ENCODE results near the gene BMP6.
"Not testable (repeated sequence)": the region's sequence is repeated elsewhere in the genome, so short reads cannot be mapped to it uniquely, and the experiment has no call there.

The BMP6 gene

GRCh38 chr6:7886132-7886531, 160.2 kb downstream of the BMP6 start:
- DNase-seq (ENCODE audit: low read depth) = no peak

DNA sequence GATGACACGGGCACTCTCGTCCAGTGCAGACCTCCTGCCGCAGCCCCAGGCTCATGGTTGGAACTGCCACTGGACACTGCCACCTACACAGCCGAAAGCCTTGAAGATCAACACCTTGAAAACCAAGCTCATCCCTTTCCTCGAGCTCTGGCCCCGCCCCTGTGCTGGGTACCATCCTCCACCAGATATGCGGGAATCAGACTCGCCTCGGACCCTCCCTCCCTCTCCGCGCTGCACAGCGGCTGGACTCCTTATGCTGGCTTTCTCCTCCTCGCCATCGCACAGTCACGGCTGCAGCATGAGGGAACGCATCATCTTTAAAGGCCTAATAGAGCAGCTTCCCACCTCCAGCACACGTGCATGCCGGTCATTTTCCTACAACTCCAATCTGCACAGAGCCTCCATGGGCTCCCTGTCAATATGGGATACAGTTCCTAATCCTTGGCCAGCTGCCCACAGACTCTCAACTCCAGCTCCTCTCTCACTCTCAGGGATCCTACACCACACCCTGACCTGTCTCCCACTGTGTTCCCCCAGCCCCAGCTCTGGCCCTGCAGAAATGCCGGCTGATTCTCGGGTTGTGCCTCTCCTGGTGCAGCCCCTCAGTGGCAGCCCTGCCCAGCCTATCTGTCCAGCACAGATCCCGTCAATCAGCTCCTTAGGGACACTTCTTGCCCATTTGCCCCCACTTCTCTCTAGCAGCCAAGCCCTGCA, 161.5 kb downstream of the BMP6 start:
- no peak for DNase-seq (ENCODE audit: low read depth)

DNA sequence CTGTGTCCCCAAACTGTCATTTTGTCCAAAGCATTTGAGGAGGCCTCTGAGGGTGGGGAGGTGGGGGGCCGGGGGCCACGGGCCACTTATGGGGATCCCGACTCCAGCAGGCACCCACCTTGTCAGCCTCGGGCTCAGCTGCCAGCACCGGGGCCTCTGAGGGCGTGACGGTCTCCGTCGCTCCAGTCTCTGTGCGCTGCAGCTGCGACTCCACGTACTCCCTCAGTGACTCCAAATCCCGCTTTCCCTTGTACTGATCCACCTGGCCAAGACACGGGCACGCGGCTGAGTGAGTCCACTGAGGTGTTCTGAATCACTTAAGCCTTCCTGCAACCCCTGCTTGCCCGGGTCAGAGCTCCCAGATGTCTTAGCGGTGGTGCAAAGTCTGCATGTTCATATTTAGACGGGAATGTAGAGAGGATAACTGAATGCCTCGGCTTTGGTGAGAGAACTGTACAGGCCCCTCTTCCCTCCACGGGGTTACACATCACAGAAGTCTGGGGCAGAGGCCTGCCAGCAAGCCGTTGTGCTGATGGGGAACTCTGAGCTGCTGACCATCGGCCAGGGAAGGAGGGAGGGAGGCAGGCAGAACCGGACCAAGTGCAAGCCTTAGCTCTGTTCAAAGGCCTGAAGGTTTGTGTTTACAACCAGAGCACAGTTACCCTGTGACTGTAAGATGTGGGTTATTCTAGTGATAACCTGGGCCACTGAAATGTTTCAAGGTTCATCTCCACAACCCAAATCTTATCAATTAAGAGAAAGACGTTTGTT, 162.9 kb downstream of the BMP6 start:
- no peak for DNase-seq (ENCODE audit: low read depth)

- no peak for DNase-seq (ENCODE audit: low read depth)
Observed at GRCh38 chr6:7891078-7891872, 165.4 kb downstream of the BMP6 start.

GRCh38 chr6:7892367-7892766, 166.5 kb downstream of the BMP6 start:
- not testable (repeated sequence) for DNase-seq (ENCODE audit: low read depth)

- no peak for DNase-seq (ENCODE audit: low read depth)
Observed at GRCh38 chr6:7893342-7893741, 167.4 kb downstream of the BMP6 start.

- DNase-seq (ENCODE audit: low read depth) = no peak
Observed at GRCh38 chr6:7894262-7895124, 168.6 kb downstream of the BMP6 start.

- no peak for DNase-seq (ENCODE audit: low read depth)
Observed at GRCh38 chr6:7895125-7895423, 169.2 kb downstream of the BMP6 start.

GRCh38 chr6:7896465-7896987, 170.6 kb downstream of the BMP6 start:
- DNase-seq (ENCODE audit: low read depth) = no peak

DNA sequence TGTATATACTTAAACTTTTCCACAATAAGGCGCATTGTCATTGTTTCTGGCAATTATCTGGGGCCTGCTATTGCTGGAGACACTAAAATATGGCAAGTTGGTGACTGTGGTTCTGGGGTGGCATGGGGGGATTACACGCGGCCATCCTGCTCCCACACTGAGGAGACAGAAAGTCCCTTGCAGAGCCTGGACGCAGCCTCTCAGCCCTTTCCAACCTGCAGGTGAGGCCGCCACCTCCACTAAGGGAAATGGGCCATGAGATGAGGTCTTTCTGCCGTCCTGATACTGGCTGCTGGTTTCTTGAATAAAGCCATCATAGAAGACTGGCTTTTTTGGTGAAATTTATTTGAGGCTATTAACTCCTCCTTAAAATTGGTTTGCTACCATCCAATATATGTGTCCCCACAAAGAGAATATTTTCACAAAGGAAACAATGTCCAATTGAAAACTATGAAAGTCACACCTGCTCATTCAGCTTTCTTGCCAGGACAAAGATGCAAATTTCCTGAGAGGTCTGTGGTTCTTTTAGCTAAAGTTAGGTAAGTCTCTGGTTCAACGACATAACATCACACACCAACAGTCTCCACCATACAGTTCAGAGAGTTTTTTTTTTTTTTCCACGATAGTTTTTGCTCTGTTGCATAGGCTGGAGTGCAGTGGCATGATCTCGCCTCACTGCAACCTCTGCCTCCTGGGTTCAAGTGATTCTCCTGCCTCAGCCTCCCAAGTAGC, 171.7 kb downstream of the BMP6 start:
- DNase-seq (ENCODE audit: low read depth) = no peak

DNA sequence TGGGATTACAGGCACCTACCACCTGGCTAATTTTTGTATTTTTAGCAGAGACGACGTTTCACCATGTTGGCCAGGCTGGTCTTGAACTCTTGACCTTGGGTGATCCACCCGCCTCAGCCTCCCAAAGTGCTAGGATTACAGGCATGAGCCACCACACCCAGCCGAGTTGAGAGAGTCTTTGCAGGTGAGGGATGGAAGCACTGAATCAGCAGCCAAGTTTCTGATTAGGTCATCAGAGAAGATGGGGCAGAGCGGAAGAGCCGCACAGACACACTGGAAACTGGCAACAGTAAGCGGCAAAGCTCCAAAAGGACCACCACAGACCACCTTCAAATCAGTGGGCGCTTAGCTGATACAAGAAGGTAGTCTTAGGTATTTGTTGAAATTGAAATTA, 172.3 kb downstream of the BMP6 start:
- DNase-seq (ENCODE audit: low read depth) = not testable (repeated sequence)

DNA sequence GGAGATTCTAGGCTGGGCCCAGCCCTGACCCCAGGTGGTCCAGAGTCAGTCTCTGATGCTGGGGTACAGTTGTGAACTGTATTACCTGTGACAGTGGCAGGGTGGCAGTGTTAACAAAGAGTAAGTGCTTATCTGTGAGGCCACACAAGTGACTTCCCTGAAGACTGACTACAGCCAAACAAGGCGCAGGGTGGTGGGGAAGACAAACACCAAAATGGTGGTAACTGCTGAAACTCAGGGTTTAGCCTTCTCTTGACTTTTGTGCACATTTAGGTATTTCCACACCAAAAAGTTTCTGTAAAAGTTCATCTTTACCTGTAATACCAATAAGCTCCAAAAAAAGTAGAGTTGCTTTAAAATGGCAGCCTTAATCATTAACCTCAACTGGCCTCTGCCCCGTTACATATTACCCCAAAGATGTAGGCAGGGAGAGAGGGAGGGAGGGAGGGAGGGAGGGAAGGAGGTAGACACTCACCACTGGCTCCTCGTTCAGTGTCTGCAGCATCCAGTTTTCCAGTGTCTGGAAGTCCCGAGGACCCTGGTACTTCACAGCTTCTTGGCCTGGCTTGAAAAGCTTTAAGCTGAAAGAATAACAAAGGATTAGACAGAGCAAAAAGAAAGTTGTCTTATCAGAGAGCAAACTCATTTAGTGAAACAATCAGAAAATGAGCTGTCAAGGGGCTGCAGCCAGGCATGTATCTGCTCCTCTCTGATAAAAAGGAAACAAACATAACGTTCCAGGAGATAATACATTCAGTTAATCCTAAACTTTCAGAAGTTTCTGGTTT, 173.4 kb downstream of the BMP6 start:
- DNase-seq (ENCODE audit: low read depth) = no peak

DNA sequence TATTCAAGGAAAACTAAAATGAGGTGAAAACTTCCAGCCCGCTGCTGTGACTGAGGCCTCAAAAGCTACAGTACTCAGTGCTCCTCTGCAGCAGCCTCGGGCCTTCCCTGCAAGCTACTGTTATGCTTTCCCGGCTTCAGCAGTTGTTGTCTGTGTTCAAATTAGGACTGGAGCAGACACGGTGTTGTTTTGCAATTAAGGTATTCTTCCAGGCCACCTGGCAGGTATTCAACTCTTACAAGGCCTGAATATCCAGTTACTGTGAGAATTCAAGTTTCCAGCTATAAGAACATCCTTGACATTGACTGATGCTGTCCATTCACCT, 174.0 kb downstream of the BMP6 start:
- DNase-seq (ENCODE audit: low read depth) = no peak

- DNase-seq (ENCODE audit: low read depth) = no peak
Observed at GRCh38 chr6:7900621-7901020, 174.7 kb downstream of the BMP6 start.

DNA sequence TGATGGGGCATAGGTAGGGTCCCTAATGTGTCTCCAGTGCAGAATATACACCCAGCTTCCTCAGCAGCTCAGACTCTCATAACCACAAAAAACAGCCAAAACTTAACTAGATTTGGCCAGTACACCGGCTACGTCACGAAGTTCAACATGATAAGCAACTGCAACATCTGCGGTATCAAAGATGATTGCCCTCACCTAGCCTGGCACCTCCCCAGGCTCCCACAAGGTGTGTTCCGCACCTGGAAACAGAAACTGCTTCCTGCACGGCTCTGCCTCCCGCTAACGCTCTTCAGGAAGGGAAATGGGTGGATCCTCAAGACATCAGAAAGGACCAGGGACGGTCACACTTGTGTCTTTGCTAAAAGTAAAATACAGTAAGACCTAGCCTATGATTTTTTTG, 175.2 kb downstream of the BMP6 start:
- no peak for DNase-seq (ENCODE audit: low read depth)

GRCh38 chr6:7901780-7902179, 175.9 kb downstream of the BMP6 start:
- no peak for DNase-seq (ENCODE audit: low read depth)

DNA sequence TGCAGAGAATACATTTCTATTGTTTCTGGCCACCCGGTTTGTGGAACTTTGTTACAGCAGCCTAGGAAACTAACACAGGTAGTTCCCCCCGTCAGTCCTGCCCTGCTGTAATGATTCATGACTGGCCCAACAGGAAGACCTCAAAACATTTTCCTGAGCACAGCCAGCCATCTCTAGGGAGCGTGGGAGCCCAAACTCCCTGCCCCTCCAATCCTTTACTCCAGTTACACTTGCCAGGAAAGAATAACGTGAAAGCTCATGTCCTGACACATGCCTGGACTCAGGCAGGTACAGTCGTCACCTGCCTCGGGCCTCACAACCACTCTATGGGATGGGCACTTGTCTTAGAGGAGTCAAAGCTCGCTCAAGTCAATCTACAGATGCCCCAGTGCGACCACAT, 176.3 kb downstream of the BMP6 start:
- no peak for DNase-seq (ENCODE audit: low read depth)

DNA sequence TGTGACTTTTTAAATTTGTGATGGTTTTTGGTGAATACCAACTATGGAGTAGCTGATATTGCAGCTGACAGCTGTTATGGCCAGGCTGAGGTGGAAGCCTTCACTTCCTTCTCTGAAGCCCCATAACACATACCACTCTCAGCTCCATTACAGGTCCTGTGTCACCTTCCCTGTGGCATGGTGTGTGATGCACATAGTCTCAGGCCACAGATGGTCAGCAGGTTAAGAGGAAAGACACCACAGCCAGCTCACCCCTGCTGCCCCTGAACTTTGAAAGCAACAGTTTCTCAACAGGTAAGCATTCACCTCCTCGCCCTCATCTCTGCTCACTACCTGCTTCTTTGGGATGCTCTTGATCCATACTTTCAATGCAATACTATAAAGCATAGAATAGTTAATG, 177.0 kb downstream of the BMP6 start:
- DNase-seq (ENCODE audit: low read depth) = no peak

GRCh38 chr6:7903673-7904072, 177.8 kb downstream of the BMP6 start:
- no peak for DNase-seq (ENCODE audit: low read depth)

DNA sequence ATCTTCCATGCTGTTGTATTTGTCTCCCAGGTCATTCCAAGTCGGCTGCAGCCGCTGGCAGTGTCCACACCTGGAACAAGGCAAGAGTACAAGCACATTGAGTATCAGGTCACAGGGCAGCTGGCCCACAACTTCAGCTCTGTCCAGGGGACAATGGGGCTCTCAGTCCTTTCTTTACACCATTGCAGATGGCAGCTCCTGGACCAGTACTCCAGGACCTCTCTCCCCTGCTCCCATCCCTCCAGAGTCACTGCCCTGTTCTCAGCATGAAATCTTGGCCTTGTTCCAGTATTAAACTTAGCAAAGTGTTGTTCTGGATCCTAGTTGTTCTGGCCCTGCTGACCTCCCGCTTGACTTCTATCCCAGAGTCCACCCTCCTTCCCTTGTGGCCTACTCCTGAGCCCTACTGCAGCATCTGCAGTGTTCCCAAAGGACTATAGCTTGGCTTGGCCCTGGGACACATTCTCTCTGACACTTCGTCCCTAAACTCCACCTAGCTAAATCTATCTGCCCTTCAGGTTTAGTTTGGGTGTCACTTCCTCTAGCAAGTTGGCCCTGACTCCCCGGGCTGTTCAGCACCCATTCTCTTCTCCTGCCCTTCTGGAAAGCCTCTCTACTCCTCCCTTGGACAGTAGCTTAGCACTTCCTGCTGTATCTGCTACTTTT, 178.9 kb downstream of the BMP6 start:
- DNase-seq (ENCODE audit: low read depth) = no peak

Data from iris pigment epithelial cell (primary cell).